Mesangial cell (primary cell): ENCODE results near the gene ARL17A. TPM values are rescaled to one million over a fixed set of nuclear protein-coding genes. Genes with fewer than 3 reads are reported as not detected.

ENCODE experiments used
- total RNA-seq: library from RNA; depleted of rRNA; stranded (reverse); fragments of >200 nt; gene quantifications from 2 replicates; pipeline ENCODE4 v1.2.3, GENCODE V29; 2015

The ARL17A gene
- 1.6 and 3.4 TPM in 2 replicates for total RNA-seq

GRCh38 chr17:46579083-46580075 lies at the start of gene ARL17A:
Gene ARL17A (minus strand): TSS chr17:46579691. CDS start chr17:46576322, 3,369 bp downstream.

DNA sequence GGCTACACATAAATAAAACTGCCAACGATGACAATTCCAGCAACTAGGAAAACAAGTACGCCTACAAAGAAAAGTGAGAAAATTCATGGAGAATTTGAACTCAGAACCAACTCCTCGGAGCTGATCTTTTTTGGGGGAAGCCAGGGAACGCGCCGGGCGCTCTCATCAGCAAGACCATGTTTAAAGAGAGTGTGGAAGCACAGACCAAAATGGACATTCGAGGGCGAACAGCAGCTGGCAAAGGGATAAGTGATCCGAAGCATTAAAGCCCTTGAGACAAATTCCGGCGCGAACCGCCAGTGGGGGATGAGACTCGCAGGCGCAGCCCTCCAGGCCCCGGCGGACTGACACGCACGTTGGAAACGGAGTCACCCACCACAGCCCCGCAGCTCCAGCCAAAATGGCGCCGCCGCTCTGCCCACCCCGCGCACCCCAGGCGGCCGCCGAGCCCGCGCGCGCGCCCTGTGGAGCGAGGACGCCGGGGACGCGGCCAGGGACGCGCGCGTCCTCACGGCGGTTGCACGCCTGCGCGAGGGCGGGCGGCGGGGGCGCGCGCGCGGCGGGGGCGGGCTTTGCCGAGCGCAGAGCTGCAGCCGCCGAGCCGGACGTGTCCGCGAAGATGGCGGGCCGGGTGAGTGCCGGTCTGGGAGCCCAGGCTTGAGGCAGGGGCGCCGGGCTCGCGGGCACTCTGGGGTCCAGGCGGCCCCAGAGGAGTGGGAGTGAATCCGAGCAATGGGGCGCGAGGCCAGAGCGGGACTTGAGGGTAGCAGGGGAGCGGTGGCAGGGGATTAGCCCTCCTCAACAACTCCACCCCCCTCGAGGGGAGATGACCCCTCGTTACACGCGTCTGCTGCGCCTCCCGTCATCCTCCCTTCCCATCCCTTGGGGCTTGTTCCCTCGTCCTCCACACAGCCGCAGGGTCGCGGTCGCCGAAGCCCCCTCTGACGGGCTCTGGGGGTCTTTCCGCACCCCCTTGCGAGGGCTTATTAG lies 11.0 kb upstream of the ARL17A start, which contains the start of gene NSF:
Gene NSF (plus strand): TSS at position 513 of the 990 bp plus-strand sequence. CDS start 107 bp downstream, at position 620.

DNA sequence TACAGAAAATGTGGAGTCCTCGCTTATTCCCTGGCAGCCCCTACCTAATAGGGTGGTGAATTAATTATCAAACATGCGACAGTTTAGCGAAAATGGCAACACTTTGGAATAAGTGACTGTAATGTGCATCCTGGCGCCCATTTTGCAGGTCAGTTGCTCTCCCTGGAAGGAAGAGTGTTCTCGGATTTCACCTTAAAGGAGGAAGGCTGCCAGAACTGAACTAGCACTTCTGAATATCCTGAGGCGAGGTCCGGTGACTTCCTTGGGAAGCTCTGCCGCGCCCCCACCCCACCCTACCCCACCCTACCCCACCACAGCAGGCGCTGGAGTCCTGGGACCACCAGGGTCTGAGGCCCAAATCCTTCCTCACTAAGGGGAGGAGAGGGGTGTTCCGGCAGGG lies 67.3 kb downstream of the ARL17A start, which contains the start of gene LRRC37A2:
Gene LRRC37A2 (plus strand): TSS at position 301 of the 400 bp plus-strand sequence. CDS start 245 bp downstream, outside the sequence.

Other genes starting within 250 kb of the ARL17A start
- 2.4 and 6.4 TPM in 2 replicates for gene ARL17B, start 217.9 kb downstream of the ARL17A start, total RNA-seq
- 1.8 and 2.3 TPM in 2 replicates for gene LRRC37A2, start 67.2 kb downstream of the ARL17A start, total RNA-seq
- gene NSF, start 11.0 kb upstream of the ARL17A start, total RNA-seq, result 15.7 and 18.4 TPM in 2 replicates
- gene WNT3, start 239.0 kb upstream of the ARL17A start, total RNA-seq, result 1.1 TPM in 2 replicates